OCI-LY1 (cell line): Measurements from ENCODE around the gene FTO.

Source experiments
- H2AFZ ChIP-seq: fragments of 200-600 bp; sonication (generic), shearing (Covaris generic); 2 replicates; pipeline ENCODE4 v1.6.0; 2014; ENCODE audit warnings: antibody characterized with exemption, mild to moderate bottlenecking, low read length
- H3F3A ChIP-seq: fragments of 200-600 bp; sonication (generic), shearing (Covaris generic); 2 replicates; pipeline ENCODE4 v1.6.0; 2014; ENCODE audit warnings: mild to moderate bottlenecking, antibody characterized with exemption, low read length, moderate library complexity; ENCODE audit not compliant: insufficient read depth
- H3K27ac ChIP-seq: fragments of 200-600 bp; sonication (generic); 2 replicates; pipeline ENCODE4 v1.5.1; 2014; ENCODE audit warnings: low read length, mixed run types, mild to moderate bottlenecking, low read depth; ENCODE audit not compliant: poor library complexity, severe bottlenecking
- H3K27me3 ChIP-seq: fragments of 200-600 bp; sonication (generic); 2 replicates; pipeline ENCODE4 v1.6.0; 2014; ENCODE audit warnings: antibody characterized with exemption, mild to moderate bottlenecking, low read length, moderate library complexity; ENCODE audit not compliant: insufficient read depth
- H3K36me3 ChIP-seq: fragments of 200-600 bp; sonication (generic); 2 replicates; pipeline ENCODE4 v1.6.1; 2014; ENCODE audit warnings: mild to moderate bottlenecking, antibody characterized with exemption, low read length, moderate library complexity, mixed read lengths; ENCODE audit not compliant: insufficient read depth
- H3K4me1 ChIP-seq: fragments of 200-600 bp; sonication (generic); 2 replicates; pipeline ENCODE4 v1.5.1; 2014; ENCODE audit warnings: mild to moderate bottlenecking, low read length, moderate library complexity; ENCODE audit not compliant: insufficient read depth, severe bottlenecking
- H3K4me2 ChIP-seq: fragments of 200-600 bp; sonication (generic), shearing (Covaris generic); 2 replicates; pipeline ENCODE4 v1.6.1; 2014; ENCODE audit warnings: low read length
- H3K4me3 ChIP-seq: fragments of 200-600 bp; sonication (generic); 2 replicates; pipeline ENCODE4 v1.5.1; 2014; ENCODE audit warnings: low read length, low read depth, mild to moderate bottlenecking, mixed read lengths; ENCODE audit not compliant: poor library complexity, severe bottlenecking
- H3K79me2 ChIP-seq: fragments of 200-600 bp; shearing (Covaris generic); 2 replicates; pipeline ENCODE4 v1.6.1; 2016; ENCODE audit warnings: mixed run types, low read length, mixed read lengths; ENCODE audit not compliant: insufficient read depth
- H3K9ac ChIP-seq: fragments of 200-600 bp; sonication (generic), shearing (Covaris generic); 2 replicates; pipeline ENCODE4 v1.6.1; 2014; ENCODE audit warnings: mild to moderate bottlenecking, low read length, mixed read lengths
- H3K9me2 ChIP-seq: fragments of 200-600 bp; sonication (generic), shearing (Covaris generic); 2 replicates; pipeline ENCODE4 v1.6.1; 2014; ENCODE audit warnings: low read depth, mild to moderate bottlenecking, low read length, mixed read lengths
- H3K9me3 ChIP-seq: fragments of 200-600 bp; shearing (Covaris generic); 2 replicates; pipeline ENCODE4 v1.6.1; 2014; ENCODE audit warnings: low read length, mixed read lengths
- H4K20me1 ChIP-seq: fragments of 200-600 bp; sonication (generic), shearing (Covaris generic); 2 replicates; pipeline ENCODE4 v1.6.0; 2016; ENCODE audit warnings: mild to moderate bottlenecking, low read length; ENCODE audit not compliant: insufficient read depth
- EZH2 ChIP-seq: fragments of 200-600 bp; sonication (generic), shearing (Covaris generic); IDR thresholded peaks from 2 replicates; pipeline ENCODE4 v1.8.0; 2017; ENCODE audit warnings: borderline replicate concordance, mixed run types, mild to moderate bottlenecking, antibody characterized with exemption, low read length, moderate library complexity, mixed read lengths
- TF ChIP-seq, protein P1 (sequence below): fragments of 200-600 bp; sonication (generic), shearing (Covaris generic); IDR thresholded peaks from 2 replicates; pipeline ENCODE4 v1.5.1; 2017; ENCODE audit warnings: mild to moderate bottlenecking, antibody characterized with exemption, low read length, moderate library complexity, mixed read lengths

Gene FTO

DNA sequence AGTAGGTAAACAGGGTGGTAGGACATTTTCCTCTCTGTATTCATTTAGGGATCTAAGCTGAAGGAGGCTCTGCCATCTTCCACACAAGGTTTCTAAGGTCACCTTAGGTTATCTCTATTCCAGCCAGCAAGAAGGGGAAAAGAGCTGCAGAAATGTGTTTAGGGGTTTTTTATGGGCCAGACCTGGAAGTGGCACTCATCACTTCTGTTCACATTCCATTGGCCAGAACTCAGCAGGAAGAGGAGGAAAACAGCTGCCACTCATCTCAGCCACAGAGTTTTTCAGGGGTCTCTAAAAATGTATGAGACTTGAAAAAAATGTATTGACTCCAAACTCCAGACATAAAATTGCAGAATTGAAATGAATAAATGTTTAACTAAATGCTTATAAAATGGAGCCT is 65.8 kb downstream of the FTO start:
- H3K27me3 ChIP-seq: no peaks in the 10 kb centered on the region
- no peak overlapping the region for H3K4me3 ChIP-seq
- no peak overlapping the region for H2AFZ ChIP-seq
- H3K27ac ChIP-seq: no peak overlapping the region
- no peak overlapping the region for H3K9ac ChIP-seq
- no peaks in the 10 kb centered on the region for H3F3A ChIP-seq
- no peak overlapping the region for H3K4me2 ChIP-seq
- H3K36me3 ChIP-seq: no peaks in the 10 kb centered on the region
- peaks cover 31% of the 10 kb centered on the region for H3K4me1 ChIP-seq
- no peaks in the 10 kb centered on the region for H4K20me1 ChIP-seq
- H3K9me3 ChIP-seq: no peaks in the 10 kb centered on the region
- H3K9me2 ChIP-seq: no peaks in the 10 kb centered on the region
- no peaks in the 10 kb centered on the region for H3K79me2 ChIP-seq
- TF ChIP-seq, protein P1, sequence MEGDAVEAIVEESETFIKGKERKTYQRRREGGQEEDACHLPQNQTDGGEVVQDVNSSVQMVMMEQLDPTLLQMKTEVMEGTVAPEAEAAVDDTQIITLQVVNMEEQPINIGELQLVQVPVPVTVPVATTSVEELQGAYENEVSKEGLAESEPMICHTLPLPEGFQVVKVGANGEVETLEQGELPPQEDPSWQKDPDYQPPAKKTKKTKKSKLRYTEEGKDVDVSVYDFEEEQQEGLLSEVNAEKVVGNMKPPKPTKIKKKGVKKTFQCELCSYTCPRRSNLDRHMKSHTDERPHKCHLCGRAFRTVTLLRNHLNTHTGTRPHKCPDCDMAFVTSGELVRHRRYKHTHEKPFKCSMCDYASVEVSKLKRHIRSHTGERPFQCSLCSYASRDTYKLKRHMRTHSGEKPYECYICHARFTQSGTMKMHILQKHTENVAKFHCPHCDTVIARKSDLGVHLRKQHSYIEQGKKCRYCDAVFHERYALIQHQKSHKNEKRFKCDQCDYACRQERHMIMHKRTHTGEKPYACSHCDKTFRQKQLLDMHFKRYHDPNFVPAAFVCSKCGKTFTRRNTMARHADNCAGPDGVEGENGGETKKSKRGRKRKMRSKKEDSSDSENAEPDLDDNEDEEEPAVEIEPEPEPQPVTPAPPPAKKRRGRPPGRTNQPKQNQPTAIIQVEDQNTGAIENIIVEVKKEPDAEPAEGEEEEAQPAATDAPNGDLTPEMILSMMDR: no peak
- no peak for TF ChIP-seq EZH2

DNA sequence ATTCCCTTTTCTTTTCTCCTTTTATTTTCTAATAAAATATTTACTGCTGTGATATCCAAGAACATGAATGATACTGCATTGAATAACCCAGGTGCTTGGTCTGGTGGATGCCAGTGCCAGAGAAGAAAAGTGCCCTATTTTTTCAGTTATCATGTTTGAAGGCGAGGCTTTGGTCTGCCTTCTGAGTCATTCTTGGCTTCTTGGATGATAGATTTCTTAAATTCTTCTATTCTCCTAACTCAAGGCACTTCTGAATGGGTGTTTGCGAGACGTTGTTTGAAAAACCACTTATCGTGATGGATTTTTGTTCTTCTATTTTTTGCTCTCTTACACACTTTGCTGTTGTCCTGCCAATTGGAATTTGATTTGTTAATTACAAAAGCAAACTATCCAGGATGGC is 66.7 kb downstream of the FTO start:
- Histone ChIP-seq H3K4me1 (peaks cover 39% of the 10 kb centered on the region), H2AFZ (no peak overlapping the region), H3K27ac (no peak overlapping the region), H3K9me3 (no peaks in the 10 kb centered on the region), H3K27me3 (no peaks in the 10 kb centered on the region), H3K4me2 (no peak overlapping the region), H4K20me1 (no peaks in the 10 kb centered on the region), H3K9me2 (no peaks in the 10 kb centered on the region), H3K79me2 (no peaks in the 10 kb centered on the region), H3F3A (no peaks in the 10 kb centered on the region), H3K36me3 (no peaks in the 10 kb centered on the region), H3K4me3 (no peak overlapping the region), H3K9ac (no peak overlapping the region)
- TF ChIP-seq, protein P1: no peak
- TF ChIP-seq EZH2: no peak

DNA sequence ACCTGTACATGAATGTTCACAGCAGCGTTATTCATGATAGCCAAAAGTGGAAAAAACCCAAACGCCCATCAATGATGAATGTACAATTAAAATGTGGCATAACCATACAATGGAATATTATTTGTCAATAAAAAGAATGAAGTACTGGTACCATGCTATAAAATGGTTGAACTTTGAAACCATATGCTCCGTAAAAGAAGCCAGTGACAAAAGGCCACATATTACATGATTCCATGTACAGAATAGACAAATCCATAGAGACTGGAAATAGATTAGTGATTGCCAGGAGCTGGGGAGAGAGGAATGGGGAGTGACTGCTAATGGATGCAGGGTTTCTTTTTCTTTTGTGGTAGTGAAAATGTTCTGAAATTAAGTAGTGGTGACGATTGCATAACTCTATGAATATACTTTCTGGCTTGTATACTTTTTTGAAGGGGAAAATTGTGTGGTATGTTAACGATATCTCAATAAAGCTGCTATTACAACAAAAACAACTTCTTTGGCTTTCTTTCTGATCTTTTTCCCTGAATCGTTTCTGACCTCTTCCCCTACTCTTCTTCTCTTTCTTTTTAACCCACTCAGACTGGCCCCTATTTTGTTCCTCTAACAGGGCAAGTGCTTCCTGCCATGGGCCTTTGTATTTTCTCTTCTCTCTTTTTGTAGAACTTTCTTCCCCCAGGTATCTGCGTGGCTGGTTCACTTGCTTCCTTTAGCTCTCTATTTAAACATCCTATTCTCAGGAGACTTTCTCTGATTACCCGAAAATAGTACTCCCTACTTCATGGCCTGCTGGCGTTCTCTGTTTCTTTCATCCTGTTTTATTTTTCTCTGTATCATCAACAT is 67.9 kb downstream of the FTO start:
- no peaks in the 10 kb centered on the region for H3K9me3 ChIP-seq
- no peaks in the 10 kb centered on the region for H3K9me2 ChIP-seq
- H3K27me3 ChIP-seq: no peaks in the 10 kb centered on the region
- no peak overlapping the region for H3K4me2 ChIP-seq
- no peaks in the 10 kb centered on the region for H3K79me2 ChIP-seq
- no peak overlapping the region for H2AFZ ChIP-seq
- H3K9ac ChIP-seq: no peak overlapping the region
- H3K4me3 ChIP-seq: no peak overlapping the region
- H3K36me3 ChIP-seq: no peaks in the 10 kb centered on the region
- H3K4me1 ChIP-seq: peaks cover 47% of the 10 kb centered on the region
- H4K20me1 ChIP-seq: no peaks in the 10 kb centered on the region
- no peaks in the 10 kb centered on the region for H3F3A ChIP-seq
- H3K27ac ChIP-seq: no peak overlapping the region
- no peak for TF ChIP-seq EZH2
- TF ChIP-seq, protein P1: no peak
